ENCODE data around the gene MFSD1.

Gene MFSD1, protein sequence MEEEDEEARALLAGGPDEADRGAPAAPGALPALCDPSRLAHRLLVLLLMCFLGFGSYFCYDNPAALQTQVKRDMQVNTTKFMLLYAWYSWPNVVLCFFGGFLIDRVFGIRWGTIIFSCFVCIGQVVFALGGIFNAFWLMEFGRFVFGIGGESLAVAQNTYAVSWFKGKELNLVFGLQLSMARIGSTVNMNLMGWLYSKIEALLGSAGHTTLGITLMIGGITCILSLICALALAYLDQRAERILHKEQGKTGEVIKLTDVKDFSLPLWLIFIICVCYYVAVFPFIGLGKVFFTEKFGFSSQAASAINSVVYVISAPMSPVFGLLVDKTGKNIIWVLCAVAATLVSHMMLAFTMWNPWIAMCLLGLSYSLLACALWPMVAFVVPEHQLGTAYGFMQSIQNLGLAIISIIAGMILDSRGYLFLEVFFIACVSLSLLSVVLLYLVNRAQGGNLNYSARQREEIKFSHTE

DNA sequence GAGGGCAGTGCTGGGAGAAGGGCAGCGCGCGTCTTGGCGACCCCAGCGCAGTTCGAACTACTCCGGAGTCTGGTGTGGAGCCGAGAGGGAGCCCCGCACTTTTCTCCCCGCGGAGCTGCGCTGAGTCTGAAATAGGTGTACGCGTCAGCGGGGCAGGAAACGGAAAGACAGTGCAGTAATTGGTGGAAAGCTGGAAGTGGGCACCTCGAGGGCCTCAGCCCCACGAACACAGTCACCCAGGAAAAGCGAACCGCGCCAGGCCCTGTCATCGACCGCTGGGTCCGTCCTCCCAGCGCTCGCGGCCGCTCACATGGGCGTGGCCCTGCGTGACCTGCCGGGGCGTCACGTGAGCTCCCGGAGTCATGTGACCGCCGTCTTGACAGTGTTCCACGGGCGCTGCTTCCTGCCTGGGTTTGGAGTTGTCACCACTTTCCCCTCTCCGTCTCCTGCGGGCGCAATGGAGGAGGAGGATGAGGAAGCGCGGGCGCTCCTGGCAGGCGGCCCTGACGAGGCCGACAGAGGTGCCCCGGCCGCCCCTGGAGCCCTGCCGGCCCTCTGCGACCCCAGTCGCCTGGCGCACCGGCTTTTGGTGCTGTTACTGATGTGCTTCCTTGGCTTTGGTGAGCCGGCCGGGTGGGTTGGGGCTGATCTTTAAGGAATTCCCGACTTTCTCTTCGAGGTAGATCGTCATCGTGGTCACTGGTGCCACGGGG is at the start of gene MFSD1:
TSS of gene MFSD1 (plus strand) at position 359 of the 713 bp plus-strand sequence. CDS start at position 458, 99 bp downstream.
- Histone ChIP-seq H3K4me3 (peak within 1 kb of the TSS; percentile 72 to 85), H3K27ac (peak within 1 kb of the TSS; percentile 82 to 87), H3K9me3 (no peaks in the 10 kb centered on the region), H3K4me1 (peaks cover 0 to 25% (median 12%) of the 10 kb centered on the region in 4 donors), H3K36me3 (peaks cover 0 to 7% (median under 1%) of the 10 kb centered on the region in 3 donors), H3K27me3 (no peaks in the 10 kb centered on the region)
- DNase-seq, result peak; percentile 97
- intact Hi-C loops (cut with DNase I; ENCODE audit: low total_unique reads), result no loop called here
- TF ChIP-seq, protein P1, sequence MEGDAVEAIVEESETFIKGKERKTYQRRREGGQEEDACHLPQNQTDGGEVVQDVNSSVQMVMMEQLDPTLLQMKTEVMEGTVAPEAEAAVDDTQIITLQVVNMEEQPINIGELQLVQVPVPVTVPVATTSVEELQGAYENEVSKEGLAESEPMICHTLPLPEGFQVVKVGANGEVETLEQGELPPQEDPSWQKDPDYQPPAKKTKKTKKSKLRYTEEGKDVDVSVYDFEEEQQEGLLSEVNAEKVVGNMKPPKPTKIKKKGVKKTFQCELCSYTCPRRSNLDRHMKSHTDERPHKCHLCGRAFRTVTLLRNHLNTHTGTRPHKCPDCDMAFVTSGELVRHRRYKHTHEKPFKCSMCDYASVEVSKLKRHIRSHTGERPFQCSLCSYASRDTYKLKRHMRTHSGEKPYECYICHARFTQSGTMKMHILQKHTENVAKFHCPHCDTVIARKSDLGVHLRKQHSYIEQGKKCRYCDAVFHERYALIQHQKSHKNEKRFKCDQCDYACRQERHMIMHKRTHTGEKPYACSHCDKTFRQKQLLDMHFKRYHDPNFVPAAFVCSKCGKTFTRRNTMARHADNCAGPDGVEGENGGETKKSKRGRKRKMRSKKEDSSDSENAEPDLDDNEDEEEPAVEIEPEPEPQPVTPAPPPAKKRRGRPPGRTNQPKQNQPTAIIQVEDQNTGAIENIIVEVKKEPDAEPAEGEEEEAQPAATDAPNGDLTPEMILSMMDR (IDR thresholded peaks at IDR 0.05), result peak in 1 of 2 experiments; percentile 16

DNA sequence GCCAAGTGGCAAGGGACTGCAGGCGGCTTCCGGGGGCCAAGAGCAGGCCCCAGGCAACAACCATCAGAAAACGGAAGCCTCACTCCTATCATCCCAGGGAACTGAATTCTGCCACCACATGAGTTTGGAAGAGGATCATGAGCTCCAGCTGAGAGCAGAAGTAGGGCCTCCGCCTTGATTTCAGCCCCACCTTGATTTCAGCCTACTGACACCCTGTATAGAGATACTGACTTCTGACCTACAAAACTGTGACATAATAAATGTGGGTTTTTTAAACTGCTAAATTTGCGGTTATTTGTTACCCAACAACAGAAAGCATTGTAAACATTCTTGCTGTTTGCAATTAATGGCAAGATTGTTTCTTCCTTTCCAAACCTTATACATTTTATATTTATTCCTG is 48.0 kb upstream of the MFSD1 start:
- intact Hi-C loops (cut with DNase I; ENCODE audit: low total_unique reads), result no loop called here
- DNase-seq, result no peak

DNA sequence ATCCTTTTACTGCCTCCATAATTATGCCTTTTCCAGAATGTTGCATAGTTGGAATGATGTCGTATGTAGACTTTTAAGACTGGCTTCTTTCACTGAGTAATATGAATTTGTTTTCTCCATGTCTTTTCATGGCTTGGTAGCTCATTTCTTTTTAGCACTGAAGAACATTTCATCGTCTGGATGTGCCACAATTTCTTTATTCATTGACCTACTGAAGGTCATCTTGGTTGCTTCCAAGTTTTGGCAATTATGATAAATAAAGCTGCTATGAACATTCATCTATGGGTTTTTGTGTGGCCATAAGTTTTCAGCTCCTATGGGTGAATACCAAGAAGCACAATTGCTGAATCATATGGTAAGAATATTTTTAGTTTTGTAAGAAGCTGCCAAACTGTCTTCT is 46.4 kb upstream of the MFSD1 start:
- H3K36me3 ChIP-seq, result no peaks in the 10 kb centered on the region
- H3K9me3 ChIP-seq, result no peaks in the 10 kb centered on the region
- no peak overlapping the region for H3K27ac ChIP-seq
- DNase-seq, result no peak
- H3K4me1 ChIP-seq, result no peaks in the 10 kb centered on the region
- TF ChIP-seq, protein P1 (IDR thresholded peaks at IDR 0.05), result no peak
- H3K27me3 ChIP-seq, result no peaks in the 10 kb centered on the region
- intact Hi-C loops (cut with DNase I; ENCODE audit: low total_unique reads), result no loop called here
- no peak overlapping the region for H3K4me3 ChIP-seq

More for the DNA sequence above, 48.0 kb upstream of the MFSD1 start:
- Histone ChIP-seq H3K4me3 (no peak overlapping the region), H3K4me1 (no peaks in the 10 kb centered on the region), H3K27ac (no peak overlapping the region), H3K27me3 (no peaks in the 10 kb centered on the region), H3K9me3 (no peaks in the 10 kb centered on the region), H3K36me3 (peaks cover 0 to 8% (median 0%) of the 10 kb centered on the region in 3 donors)
- TF ChIP-seq, protein P1 (IDR thresholded peaks at IDR 0.05), result no peak

DNA sequence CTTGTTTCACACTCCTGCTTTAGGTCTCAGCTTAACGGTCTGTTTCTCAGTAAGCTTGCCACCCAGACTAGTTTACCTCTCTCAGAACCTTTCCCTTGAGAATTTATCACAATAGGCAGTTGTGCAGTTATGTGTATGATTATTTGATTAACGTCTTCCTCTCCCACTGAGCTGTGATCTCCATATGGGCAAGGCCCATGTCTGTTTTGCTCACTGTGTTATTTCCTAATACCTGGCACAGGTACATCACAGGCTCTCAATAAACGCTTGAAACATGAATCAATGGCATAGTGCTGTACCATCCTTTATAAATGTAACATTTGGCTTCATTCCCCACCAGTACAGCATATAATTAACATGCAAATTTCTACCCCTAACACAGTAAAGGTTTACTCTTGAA is 40.5 kb upstream of the MFSD1 start:
- H3K27ac ChIP-seq, result no peak overlapping the region
- peaks cover 0 to 6% (median 0%) of the 10 kb centered on the region in 4 donors for H3K4me1 ChIP-seq
- no peaks in the 10 kb centered on the region for H3K9me3 ChIP-seq
- no peaks in the 10 kb centered on the region for H3K36me3 ChIP-seq
- DNase-seq, result no peak
- TF ChIP-seq, protein P1 (IDR thresholded peaks at IDR 0.05), result no peak
- intact Hi-C loops (cut with DNase I; ENCODE audit: low total_unique reads), result no loop called here
- H3K27me3 ChIP-seq, result no peaks in the 10 kb centered on the region
- no peak overlapping the region for H3K4me3 ChIP-seq

DNA sequence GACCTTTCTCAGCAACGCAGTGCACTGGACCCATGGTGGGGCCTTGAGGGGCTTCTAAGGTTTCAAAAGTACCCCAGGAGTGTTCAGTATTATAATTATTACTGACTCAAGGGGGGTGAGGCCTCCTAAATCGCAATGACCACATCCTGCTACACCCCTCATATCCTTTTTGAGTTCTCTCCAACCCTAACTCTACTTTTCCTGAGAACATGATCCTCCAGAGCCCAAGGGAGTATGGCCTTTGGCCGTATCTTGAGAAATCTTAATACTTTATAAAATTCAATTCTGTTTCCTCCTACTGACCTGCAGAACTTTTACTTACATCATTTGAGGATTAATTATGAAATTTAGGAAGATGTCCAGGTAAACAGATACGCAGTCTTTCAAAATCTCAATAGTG is 39.2 kb upstream of the MFSD1 start:
- H3K27me3 ChIP-seq, result no peaks in the 10 kb centered on the region
- H3K4me1 ChIP-seq, result peaks cover 0 to 6% (median 1%) of the 10 kb centered on the region in 4 donors
- no peaks in the 10 kb centered on the region for H3K36me3 ChIP-seq
- DNase-seq, result no peak
- TF ChIP-seq, protein P1 (IDR thresholded peaks at IDR 0.05), result no peak
- no peak overlapping the region for H3K4me3 ChIP-seq
- H3K9me3 ChIP-seq, result no peaks in the 10 kb centered on the region
- no peak overlapping the region for H3K27ac ChIP-seq
- intact Hi-C loops (cut with DNase I; ENCODE audit: low total_unique reads), result no loop called here

Data from tibial artery (tissue), 4 donors.